RWPE2 (cell line): ENCODE data around the gene PGM3.
A peak's percentile ranks its signal among the peaks of the same experiment; 100 is the strongest.

Source experiments
- ATAC-seq: fragments of 200-7000 bp; cut with Tn5 transposase; 3 replicates; pipeline ENCODE4 v1.9.1; 2021; ENCODE audit warnings: low read depth
- DNase-seq: peaks from one replicate; pipeline ENCODE4 v3.0.0-alpha.2; 2020; ENCODE audit warnings: low spot score
- H3K27ac ChIP-seq: fragments of 450-650 bp; 2 replicates; pipeline ENCODE4 v1.5.1; 2017; ENCODE audit warnings: mild to moderate bottlenecking; ENCODE audit not compliant: poor library complexity, severe bottlenecking
- H3K27me3 ChIP-seq: fragments of 250-450 bp; sonication (Bioruptor Pico); 2 replicates; pipeline ENCODE4 v1.5.1; 2021; ENCODE audit warnings: mild to moderate bottlenecking, moderate library complexity; ENCODE audit not compliant: insufficient read depth, poor library complexity, severe bottlenecking
- H3K36me3 ChIP-seq: fragments of 250-450 bp; sonication (Bioruptor Pico); 2 replicates; pipeline ENCODE4 v1.5.1; 2020; ENCODE audit warnings: low read depth, mild to moderate bottlenecking, moderate library complexity
- H3K4me1 ChIP-seq: fragments of 250-450 bp; sonication (Bioruptor Pico); 2 replicates; pipeline ENCODE4 v1.5.1; 2021; ENCODE audit warnings: mild to moderate bottlenecking, moderate library complexity; ENCODE audit not compliant: insufficient read depth, poor library complexity, severe bottlenecking
- H3K4me3 ChIP-seq: fragments of 250-450 bp; sonication (Bioruptor Pico); 2 replicates; pipeline ENCODE4 v1.5.1; 2021; ENCODE audit warnings: mild to moderate bottlenecking, moderate library complexity; ENCODE audit not compliant: severe bottlenecking
- H3K9me3 ChIP-seq: fragments of 250-450 bp; sonication (Bioruptor Pico); 2 replicates; pipeline ENCODE4 v1.5.1; 2021; ENCODE audit warnings: mild to moderate bottlenecking, moderate library complexity; ENCODE audit not compliant: severe bottlenecking
- CTCF ChIP-seq: fragments of 450-650 bp; IDR thresholded peaks from one replicate; pipeline ENCODE4 v1.5.1; 2017; ENCODE audit warnings: mild to moderate bottlenecking, moderate library complexity; ENCODE audit not compliant: poor library complexity, severe bottlenecking

PGM3 gene

GRCh38 chr6:83126223-83126622 is 66.8 kb downstream of the PGM3 start:
- ATAC-seq = no peak
- Histone ChIP-seq H3K27ac (no peak overlapping the region), H3K4me3 (no peak overlapping the region), H3K36me3 (peaks cover 69% of the 10 kb centered on the region), H3K27me3 (no peaks in the 10 kb centered on the region), H3K9me3 (no peaks in the 10 kb centered on the region), H3K4me1 (no peaks in the 10 kb centered on the region)
- no peak for DNase-seq
- TF ChIP-seq CTCF = no peak

GRCh38 chr6:83125425-83125824 is 67.6 kb downstream of the PGM3 start:
- no peak for DNase-seq
- no peak overlapping the region for H3K4me3 ChIP-seq

GRCh38 chr6:83124553-83124952 is 68.5 kb downstream of the PGM3 start:
- H3K36me3 ChIP-seq = peaks cover 67% of the 10 kb centered on the region
- H3K9me3 ChIP-seq = no peaks in the 10 kb centered on the region
- H3K4me1 ChIP-seq = peaks cover 11% of the 10 kb centered on the region
- H3K27ac ChIP-seq = no peak overlapping the region
- no peak for DNase-seq
- no peak for ATAC-seq
- no peak for TF ChIP-seq CTCF
- no peaks in the 10 kb centered on the region for H3K27me3 ChIP-seq
- no peak overlapping the region for H3K4me3 ChIP-seq

More at GRCh38 chr6:83125425-83125824, 67.6 kb downstream of the PGM3 start:
- no peak for ATAC-seq
- no peak overlapping the region for H3K27ac ChIP-seq
- no peaks in the 10 kb centered on the region for H3K27me3 ChIP-seq
- no peak for TF ChIP-seq CTCF
- H3K36me3 ChIP-seq = peaks cover 75% of the 10 kb centered on the region
- peaks cover 2% of the 10 kb centered on the region for H3K4me1 ChIP-seq
- H3K9me3 ChIP-seq = no peaks in the 10 kb centered on the region

GRCh38 chr6:83119742-83120300 is 73.2 kb downstream of the PGM3 start:
- peak; percentile 66; the same call in 2 of the 3 replicates for ATAC-seq
- peak; percentile 28 for TF ChIP-seq CTCF
- Histone ChIP-seq H3K36me3 (peaks cover 28% of the 10 kb centered on the region), H3K27ac (peak overlapping the region; percentile 56), H3K9me3 (no peaks in the 10 kb centered on the region), H3K4me1 (peaks cover 12% of the 10 kb centered on the region), H3K4me3 (no peak overlapping the region), H3K27me3 (no peaks in the 10 kb centered on the region)
- no peak for DNase-seq

GRCh38 chr6:83117802-83118201 is 75.3 kb downstream of the PGM3 start:
- no peak for ATAC-seq

More at GRCh38 chr6:83117802-83118201, 75.3 kb downstream of the PGM3 start:
- Histone ChIP-seq H3K4me3 (no peak overlapping the region), H3K36me3 (peaks cover 17% of the 10 kb centered on the region), H3K27me3 (no peaks in the 10 kb centered on the region), H3K4me1 (peaks cover 12% of the 10 kb centered on the region), H3K27ac (no peak overlapping the region), H3K9me3 (no peaks in the 10 kb centered on the region)
- no peak for DNase-seq
- no peak for TF ChIP-seq CTCF
